Suprapubic skin (tissue), 4 donors: ENCODE data around the gene MAP3K10.

Source experiments
- CTCF ChIP-seq, 2 donors: fragments of 200-600 bp in 1 of 2; fragments of 450-650 bp in 1 of 2; sonication (generic) in 1 of 2; IDR thresholded peaks; one replicate each; pipeline ENCODE4 v1.5.1; 2016 to 2019; ENCODE audit warnings: antibody characterized with exemption in 2 of 2, mild to moderate bottlenecking in 1 of 2, moderate library complexity in 1 of 2
- POLR2A ChIP-seq, 2 donors: fragments of 450-650 bp; IDR thresholded peaks; one replicate each; pipeline ENCODE4 v1.6.1; 2017; ENCODE audit warnings: antibody characterized with exemption in 2 of 2, mild to moderate bottlenecking in 2 of 2, moderate library complexity in 2 of 2
- POLR2AphosphoS5 ChIP-seq, 3 donors: sonication (generic); formaldehyde crosslinking; IDR thresholded peaks; one replicate each; pipeline ENCODE4 v1.6.1; 2017; ENCODE audit warnings: antibody characterized with exemption in 3 of 3

- TF ChIP-seq POLR2AphosphoS5 (IDR thresholded peaks at IDR 0.05) (no peak), CTCF (IDR thresholded peaks at IDR 0.05) (no peak), POLR2A (IDR thresholded peaks at IDR 0.05) (no peak)
Measured at GRCh38 chr19:40216013-40216776, 25.0 kb downstream of the MAP3K10 start.
